GM12864 (cell line): ENCODE measurements around the gene CACNA2D2.

Experiments used
- DNase-seq: peaks from one replicate; pipeline ENCODE4 v3.0.0-alpha.2; 2011; ENCODE audit warnings: low read depth
- H3K4me3 ChIP-seq: 2 replicates; pipeline ENCODE4 v1.5.1; 2011; ENCODE audit warnings: mild to moderate bottlenecking, low read depth, low read length, control low read depth
- CTCF ChIP-seq: IDR thresholded peaks from 2 replicates; pipeline ENCODE4 v1.5.1; 2011; ENCODE audit warnings: low read depth, mild to moderate bottlenecking, moderate library complexity, low read length, control low read depth, inconsistent platforms; ENCODE audit errors: missing control alignments

Gene CACNA2D2

GRCh38 chr3:50351323-50351697 is 152.1 kb downstream of the CACNA2D2 start:
- peak overlapping the region; percentile 67 for H3K4me3 ChIP-seq
- TF ChIP-seq CTCF: no peak
- DNase-seq: no peak

GRCh38 chr3:50350527-50351322 is 152.7 kb downstream of the CACNA2D2 start, which contains the start of the genes CYB561D2 and NPRL2:
CYB561D2 (plus strand) TSS chr3:50350862; CDS start chr3:50351434, 572 bp downstream.
NPRL2 (minus strand) TSS chr3:50350775; CDS start chr3:50350652, 123 bp downstream.
- H3K4me3 ChIP-seq: peak within 1 kb of the TSS; percentile 67
- TF ChIP-seq CTCF: no peak
- peak; percentile 86 for DNase-seq

GRCh38 chr3:50350213-50350526 is 153.3 kb downstream of the CACNA2D2 start:
- H3K4me3 ChIP-seq: peak overlapping the region; percentile 67
- TF ChIP-seq CTCF: no peak
- DNase-seq: no peak

- no peak overlapping the region for H3K4me3 ChIP-seq
- TF ChIP-seq CTCF: peak; percentile 62
- DNase-seq: no peak
Measured at GRCh38 chr3:50347187-50347813, 156.1 kb downstream of the CACNA2D2 start.

GRCh38 chr3:50345586-50346234 is 157.7 kb downstream of the CACNA2D2 start, which contains the start of gene ZMYND10:
ZMYND10 (minus strand) TSS chr3:50345732; CDS start chr3:50345579, 153 bp downstream.
- DNase-seq: no peak

GRCh38 chr3:50345008-50345407 is 158.4 kb downstream of the CACNA2D2 start:
- TF ChIP-seq CTCF: no peak
- no peak overlapping the region for H3K4me3 ChIP-seq
- no peak for DNase-seq

More at GRCh38 chr3:50345586-50346234, 157.7 kb downstream of the CACNA2D2 start, which contains the start of gene ZMYND10:
- TF ChIP-seq CTCF: no peak
- no peak within 1 kb of the TSS; the same call in 1 of the 2 replicates for H3K4me3 ChIP-seq
